ENCODE data around the gene RAB40AL.

- TF ChIP-seq CTCF (IDR thresholded peaks at IDR 0.05) (no peak), TAF1 (IDR thresholded peaks at IDR 0.05; ENCODE audit: borderline replicate concordance, low read depth, low read length) (no peak), TEAD4 (IDR thresholded peaks at IDR 0.05; ENCODE audit: borderline replicate concordance, insufficient read depth) (no peak), SMC3 (IDR thresholded peaks at IDR 0.05; ENCODE audit: low read depth, low read length) (no peak), RCOR1 (IDR thresholded peaks at IDR 0.05; ENCODE audit: low read length) (no peak), EP300 (IDR thresholded peaks at IDR 0.05; ENCODE audit: borderline replicate concordance in 1 of 2, low read depth in 1 of 2, low read length in 1 of 2) (no peak), POLR2AphosphoS5 (IDR thresholded peaks at IDR 0.05; ENCODE audit: low read depth, low read length) (no peak), SIN3A (IDR thresholded peaks at IDR 0.05; ENCODE audit: borderline replicate concordance, low read depth, low read length) (no peak), USF2 (IDR thresholded peaks at IDR 0.05; ENCODE audit: borderline replicate concordance, low read depth, low read length) (no peak), MAX (IDR thresholded peaks at IDR 0.05; ENCODE audit: low read depth) (no peak), RFX5 (IDR thresholded peaks at IDR 0.05; ENCODE audit: low read length) (no peak)
Observed at GRCh38 chrX:102966701-102967100, 29.6 kb downstream of the RAB40AL start.

Data from SK-N-SH (cell line).